HCEC 1CT (cell line): ENCODE results near the gene KRTAP13-4.

Experiments
- DNase-seq: peaks from one replicate; pipeline ENCODE4 v3.0.0-alpha.2; 2017

The KRTAP13-4 gene

DNA sequence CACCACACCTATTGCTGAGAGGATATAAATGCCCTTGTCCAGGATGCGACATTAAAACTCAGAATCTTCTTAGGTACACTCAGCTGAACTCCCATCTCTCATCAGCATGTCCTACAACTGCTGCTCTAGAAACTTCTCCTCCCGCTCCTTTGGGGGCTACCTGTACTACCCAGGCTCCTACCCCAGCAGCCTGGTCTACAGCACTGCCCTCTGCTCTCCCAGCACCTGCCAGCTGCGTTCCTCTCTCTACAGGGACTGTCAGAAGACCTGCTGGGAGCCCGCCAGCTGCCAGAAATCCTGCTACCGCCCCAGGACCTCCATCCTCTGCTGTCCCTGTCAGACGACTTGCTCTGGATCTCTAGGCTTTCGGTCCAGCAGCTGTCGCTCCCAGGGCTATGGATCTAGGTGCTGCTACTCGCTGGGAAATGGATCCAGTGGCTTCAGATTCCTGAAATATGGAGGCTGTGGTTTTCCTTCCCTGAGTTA, at the start of gene KRTAP13-4:
Gene KRTAP13-4 (plus strand): TSS at position 51 of the 486 bp plus-strand sequence. CDS start 56 bp downstream, at position 107.
- DNase-seq = no peak

DNA sequence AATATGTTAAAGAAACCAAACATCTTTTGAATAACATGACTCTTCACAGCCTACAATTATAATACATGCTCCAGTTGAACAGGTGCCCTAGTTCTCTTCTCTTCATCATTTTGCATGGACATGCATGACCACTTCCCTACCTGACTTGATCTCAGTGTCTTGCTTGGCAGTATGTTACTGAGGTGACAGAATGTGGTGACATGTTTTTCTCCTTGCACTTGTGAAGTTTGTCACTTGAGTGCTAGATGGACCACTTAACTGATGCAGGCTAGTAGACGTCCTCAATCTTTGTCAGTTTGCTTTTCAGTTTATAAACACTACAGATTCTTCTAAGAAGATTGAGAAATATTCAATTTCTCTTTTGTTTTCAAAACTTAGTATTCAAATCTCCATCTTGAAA, 47.8 kb upstream of the KRTAP13-4 start:
- no peak for DNase-seq

- DNase-seq = no peak
Observed at GRCh38 chr21:30391492-30392025, 38.5 kb upstream of the KRTAP13-4 start.

- no peak for DNase-seq
Observed at GRCh38 chr21:30395731-30396130, 34.3 kb upstream of the KRTAP13-4 start, which contains the start of gene KRTAP13-1. Gene KRTAP13-1, plus strand, starts transcription at chr21:30396031. Its CDS starts 56 bp downstream, at chr21:30396087.

GRCh38 chr21:30408782-30409494, 21.1 kb upstream of the KRTAP13-4 start:
- no peak for DNase-seq

DNA sequence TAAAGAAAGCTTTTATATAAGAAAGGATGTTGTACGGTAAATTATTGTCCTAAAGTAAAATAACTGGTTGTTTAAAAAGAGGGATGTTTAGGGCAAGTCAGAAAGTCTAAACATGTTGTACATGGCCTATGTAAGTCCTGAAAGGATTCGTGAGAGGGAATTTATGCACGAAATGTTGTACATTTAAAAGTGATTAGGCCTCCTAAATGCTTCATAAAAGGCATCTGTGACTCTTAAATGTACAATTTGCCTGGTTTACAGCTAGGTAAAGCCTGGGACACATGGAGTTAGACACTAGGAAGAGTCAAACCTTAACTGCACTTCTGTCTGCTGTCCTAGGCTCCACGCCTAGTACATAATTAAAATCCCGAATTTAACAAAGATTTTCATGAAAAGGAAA, 14.0 kb upstream of the KRTAP13-4 start:
- no peak for DNase-seq

DNA sequence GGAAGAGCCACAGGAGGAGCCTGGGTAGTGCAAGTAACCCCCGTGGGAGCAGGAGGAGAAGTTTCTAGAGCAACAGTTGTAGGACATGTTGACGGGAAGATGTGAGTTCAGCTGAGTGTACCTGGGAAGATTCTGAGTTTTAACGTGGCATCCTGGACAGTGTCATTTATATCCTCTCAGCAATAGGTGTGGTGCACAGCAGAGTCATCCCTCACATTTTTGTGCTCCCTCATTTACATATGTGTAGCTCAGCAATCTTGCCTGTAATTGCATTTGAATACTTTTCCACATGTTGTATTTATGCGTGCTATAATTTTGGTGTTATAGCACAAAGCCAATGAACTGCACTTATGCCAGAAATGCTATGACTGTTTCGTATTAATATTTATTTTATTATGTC, 4.2 kb upstream of the KRTAP13-4 start, which contains the start of gene KRTAP13-3:
Gene KRTAP13-3 (minus strand): TSS at position 101 of the 400 bp plus-strand sequence. CDS start 14 bp downstream, at position 87.
- no peak for DNase-seq

DNA sequence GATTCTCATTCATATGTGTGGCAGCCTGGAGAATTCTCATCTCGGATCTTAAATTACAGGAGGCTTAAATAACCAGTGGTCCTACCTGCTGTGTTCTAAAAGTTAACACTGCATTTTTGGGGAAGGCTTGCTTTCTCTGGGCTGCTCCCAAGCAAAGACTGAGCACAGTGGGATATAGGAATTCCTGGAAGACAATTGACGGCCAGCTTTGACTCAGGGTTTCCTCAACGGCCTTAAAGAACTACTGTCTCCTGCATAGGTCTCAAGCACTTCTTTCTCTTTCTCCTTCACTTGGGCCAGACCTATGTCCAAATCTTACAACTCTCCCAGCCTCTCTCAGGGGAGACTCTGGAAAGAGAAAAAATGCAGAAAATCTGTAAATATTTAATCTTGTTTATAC, 3.3 kb upstream of the KRTAP13-4 start:
- no peak for DNase-seq

GRCh38 chr21:30434033-30434631, 4.1 kb downstream of the KRTAP13-4 start:
- no peak for DNase-seq

GRCh38 chr21:30437010-30437565, 7.1 kb downstream of the KRTAP13-4 start:
- no peak for DNase-seq

DNA sequence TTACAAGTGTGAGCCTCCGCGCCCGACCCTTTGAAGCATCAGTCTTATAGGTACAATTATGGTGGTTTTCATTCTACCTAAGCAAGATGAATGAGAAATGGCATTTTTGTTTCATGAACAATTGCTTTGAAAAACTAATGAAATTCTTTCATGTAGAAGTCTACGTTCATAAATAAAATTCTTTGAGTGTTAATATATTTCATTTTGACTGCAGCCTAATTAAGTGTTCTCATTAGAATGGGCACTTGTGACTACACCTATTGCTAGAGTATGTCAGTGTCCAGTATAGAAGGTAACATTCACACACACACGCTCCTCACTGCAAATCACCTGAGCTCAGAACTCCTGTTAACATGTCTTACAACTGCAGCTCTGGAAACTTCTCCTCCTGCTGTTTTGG, 10.0 kb downstream of the KRTAP13-4 start, which contains the start of gene KRTAP15-1:
Gene KRTAP15-1 (plus strand): TSS at position 301 of the 400 bp plus-strand sequence. CDS start 53 bp downstream, at position 354.
- DNase-seq = no peak

DNA sequence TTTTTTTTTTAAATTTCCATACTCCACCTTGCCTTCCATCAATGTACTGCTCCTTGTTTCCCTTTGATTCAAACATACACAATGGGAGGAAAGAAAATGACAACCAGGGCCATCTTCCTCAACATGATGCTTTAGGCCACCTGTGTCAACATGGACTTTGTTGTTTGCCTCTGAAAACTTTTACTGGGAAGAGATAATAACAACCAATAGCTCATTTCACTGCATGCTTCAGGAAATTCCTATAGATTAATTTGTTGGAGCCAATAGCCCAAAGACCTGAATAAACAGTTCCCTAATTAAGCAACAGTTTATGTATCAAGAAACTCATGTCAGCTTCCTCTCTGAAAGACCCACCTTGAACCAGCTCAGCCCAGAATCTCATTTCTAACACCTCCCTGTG, 13.2 kb downstream of the KRTAP13-4 start:
- DNase-seq = no peak

DNA sequence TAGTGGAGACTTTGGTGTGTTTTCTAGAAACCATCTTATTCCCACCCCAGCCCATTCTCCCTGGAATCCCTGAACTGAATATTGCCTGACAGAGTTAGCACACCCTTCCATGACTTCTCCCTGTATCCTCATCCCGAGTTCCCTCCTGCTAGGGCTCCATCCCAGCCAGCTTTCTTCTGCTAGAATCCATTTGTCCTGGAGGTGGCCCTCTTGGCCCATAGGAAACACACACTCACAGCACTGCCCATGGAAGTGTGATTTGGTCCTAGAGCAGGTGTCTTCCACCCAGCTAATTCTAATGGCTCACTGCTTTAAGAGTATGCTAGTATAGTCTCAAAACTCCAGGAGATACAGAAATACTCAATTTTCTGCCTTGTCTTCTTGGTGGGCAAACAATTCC, 14.2 kb downstream of the KRTAP13-4 start:
- no peak for DNase-seq

GRCh38 chr21:30447056-30447455, 17.0 kb downstream of the KRTAP13-4 start:
- no peak for DNase-seq

GRCh38 chr21:30448514-30448913, 18.5 kb downstream of the KRTAP13-4 start:
- no peak for DNase-seq

DNA sequence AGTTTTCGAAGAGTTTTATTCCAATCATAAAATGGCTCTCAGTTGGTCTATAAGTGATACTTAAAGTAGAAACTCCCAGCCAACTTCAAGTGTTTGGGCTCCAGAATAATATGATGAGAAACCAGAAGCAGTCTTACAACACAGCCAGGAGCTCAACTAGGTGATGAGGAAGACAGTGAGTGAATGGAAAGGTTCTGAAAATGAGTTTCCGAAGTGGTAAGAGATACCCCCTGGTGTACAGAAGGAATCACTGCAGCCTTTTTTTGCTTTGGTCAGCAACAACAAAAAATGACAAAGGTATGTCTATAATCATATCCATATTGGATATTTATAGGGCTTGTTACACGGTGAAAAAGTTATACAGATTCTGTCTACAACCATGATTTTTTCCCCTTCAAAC, 33.7 kb downstream of the KRTAP13-4 start:
- no peak for DNase-seq

DNA sequence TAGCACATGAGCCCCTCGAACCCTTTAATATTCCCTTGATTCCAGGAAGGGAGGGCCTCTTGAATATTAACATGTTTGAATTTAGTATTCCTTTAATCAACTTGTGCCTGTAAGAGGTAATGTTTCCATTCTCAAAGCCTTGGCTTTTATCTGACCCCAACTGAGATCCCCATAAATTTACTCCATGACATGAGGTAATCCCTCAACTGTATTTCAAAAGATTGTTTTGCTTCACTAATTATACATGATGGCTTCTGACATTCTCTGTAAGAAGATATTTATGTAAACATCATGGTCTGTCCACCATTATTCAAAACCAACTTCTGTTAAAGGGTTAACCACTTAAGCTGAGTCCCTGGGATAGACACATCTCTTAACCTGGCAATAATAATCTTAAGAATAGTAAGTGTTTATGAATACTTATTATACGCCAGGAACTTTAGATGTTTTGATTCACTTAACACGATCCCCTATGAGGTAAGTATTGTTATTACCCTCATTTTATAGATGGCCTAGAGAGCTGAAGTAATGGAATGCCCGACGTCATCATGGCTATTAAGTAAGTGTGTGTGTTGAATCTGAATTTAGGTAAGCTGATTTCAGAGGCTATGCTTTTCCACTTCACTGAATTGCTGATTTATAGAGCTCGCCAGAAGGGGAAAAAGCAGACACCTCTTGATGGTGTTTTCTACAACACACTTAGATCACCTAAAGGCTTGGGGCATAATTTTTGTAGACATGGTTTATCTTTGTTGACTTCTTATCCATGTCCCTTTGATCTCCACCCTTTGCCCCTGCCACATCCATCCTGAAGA, 39.1 kb downstream of the KRTAP13-4 start:
- no peak for DNase-seq

GRCh38 chr21:30478004-30478403, 48.0 kb downstream of the KRTAP13-4 start:
- no peak for DNase-seq

- no peak for DNase-seq
Observed at GRCh38 chr21:30479259-30479658, 49.2 kb downstream of the KRTAP13-4 start.

GRCh38 chr21:30480145-30480544, 50.1 kb downstream of the KRTAP13-4 start, which contains the start of gene KRTAP19-1:
Gene KRTAP19-1, minus strand, starts transcription at chr21:30480367. Its CDS starts 50 bp downstream, at chr21:30480317.
- no peak for DNase-seq
